ENCODE measurements around the gene TNS1.
"Not testable (repeated sequence)": the region's sequence is repeated elsewhere in the genome, so short reads cannot be mapped to it uniquely, and the experiment has no call there.

Gene TNS1

DNA sequence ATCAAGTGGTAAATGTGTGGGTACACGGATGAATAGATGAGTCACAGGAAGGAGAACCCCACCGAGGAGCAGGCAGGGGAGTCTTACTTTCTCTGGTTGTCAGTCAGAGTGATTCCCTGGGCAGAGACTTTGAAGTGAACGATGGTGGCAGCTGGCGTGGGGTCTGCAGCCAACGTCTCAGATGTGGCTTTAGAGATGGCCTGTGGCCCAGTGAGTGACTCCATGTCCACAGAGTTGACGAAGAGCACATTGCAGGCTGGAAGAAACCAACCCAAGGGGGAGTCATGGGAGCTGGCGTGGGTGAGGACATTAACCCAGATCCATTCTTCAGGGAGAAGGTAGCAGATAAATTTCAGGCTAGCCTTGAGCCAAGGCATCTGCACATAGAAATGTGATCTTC, 193.1 kb downstream of the TNS1 start:
- no peak for DNase-seq (ENCODE audit: low read depth)

DNA sequence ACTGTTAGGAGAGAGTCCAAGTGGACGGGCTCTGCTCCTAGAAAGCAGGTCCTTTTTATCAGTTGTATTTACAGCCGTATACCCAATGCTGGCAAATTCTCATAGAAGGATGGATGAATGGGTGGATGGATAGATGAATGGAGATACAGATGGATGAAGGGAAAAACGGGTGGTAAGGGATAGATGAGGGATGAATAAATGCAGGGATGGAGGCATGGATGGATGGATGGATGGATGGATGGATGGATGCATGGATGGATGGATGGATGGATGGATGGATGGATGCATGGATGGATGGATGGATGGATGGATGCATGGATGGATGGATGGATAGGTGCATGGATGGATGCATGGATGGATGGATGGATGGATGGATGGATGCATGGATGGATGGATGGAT, 193.8 kb downstream of the TNS1 start:
- not testable (repeated sequence) for DNase-seq (ENCODE audit: low read depth)

DNA sequence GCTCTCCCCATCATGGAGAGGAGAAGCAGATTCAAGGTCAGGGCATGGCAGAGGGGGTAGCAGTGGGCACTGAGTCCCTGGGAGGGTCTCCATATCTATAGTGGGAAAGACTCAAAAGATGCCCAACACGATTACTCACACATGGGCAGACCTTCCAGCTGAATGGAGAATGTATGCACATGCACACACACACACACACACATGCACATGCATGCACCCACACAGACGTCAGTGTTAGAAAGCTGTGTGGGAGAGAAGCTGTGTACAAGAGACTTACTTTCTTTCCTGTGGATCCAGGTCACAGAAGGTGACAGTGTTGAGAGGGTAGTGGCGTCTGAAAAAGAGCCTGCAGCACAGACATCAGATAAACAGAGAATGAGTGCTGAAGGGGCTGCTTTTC, 194.5 kb downstream of the TNS1 start:
- no peak for DNase-seq (ENCODE audit: low read depth)

DNA sequence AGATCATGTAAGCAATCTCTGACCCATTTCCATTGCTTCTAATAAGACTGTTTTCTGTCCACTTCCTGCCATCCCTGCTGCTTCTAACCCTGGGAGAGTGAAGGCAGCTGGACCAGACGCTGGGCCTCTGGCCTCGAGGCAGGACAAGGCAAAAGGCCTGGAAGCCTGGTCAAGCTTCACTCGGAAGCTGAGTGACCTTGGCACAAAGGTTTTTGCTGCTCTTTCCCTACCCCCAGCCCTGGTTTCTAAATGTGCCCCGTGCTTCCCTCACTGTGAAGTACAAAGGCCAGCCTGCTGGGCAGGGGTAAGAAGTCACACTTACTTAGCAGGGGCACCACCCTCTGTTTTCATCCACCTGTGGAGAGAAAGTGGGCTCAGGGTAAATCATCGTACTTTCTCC, 195.0 kb downstream of the TNS1 start:
- DNase-seq (ENCODE audit: low read depth) = no peak

DNA sequence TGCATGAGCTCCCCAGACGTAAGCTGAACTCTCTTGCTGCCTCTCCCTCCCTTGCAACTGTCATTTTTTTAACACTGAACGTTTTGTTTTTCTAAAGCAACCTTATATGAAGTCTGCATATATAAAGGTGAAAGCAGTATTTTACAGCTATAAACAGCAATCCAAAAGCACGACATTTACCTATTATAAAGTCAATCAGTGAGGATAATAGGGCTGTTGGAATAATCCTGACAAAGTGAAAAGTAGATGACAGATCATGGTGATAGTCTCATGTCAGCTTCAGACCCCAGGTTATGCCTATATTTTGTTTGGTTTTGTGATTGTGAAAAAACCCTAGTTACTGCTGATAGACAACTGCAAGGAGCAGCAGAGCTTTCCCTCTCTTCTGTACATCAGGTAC, 195.8 kb downstream of the TNS1 start:
- DNase-seq (ENCODE audit: low read depth) = no peak

DNA sequence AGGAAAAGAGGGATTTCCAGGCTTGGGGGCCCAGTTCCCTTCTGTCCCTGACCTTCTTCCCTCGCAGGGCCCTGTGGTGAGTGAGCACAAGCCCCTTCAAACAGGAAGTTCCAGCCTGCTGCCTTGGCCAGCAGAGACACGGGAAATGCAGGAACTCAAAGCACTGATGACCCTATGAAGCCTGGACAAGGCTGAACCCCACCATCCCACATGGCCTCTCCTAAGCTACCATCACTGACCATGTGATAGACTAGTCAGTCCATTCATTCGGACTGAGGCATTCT, 196.4 kb downstream of the TNS1 start:
- no peak for DNase-seq (ENCODE audit: low read depth)

DNA sequence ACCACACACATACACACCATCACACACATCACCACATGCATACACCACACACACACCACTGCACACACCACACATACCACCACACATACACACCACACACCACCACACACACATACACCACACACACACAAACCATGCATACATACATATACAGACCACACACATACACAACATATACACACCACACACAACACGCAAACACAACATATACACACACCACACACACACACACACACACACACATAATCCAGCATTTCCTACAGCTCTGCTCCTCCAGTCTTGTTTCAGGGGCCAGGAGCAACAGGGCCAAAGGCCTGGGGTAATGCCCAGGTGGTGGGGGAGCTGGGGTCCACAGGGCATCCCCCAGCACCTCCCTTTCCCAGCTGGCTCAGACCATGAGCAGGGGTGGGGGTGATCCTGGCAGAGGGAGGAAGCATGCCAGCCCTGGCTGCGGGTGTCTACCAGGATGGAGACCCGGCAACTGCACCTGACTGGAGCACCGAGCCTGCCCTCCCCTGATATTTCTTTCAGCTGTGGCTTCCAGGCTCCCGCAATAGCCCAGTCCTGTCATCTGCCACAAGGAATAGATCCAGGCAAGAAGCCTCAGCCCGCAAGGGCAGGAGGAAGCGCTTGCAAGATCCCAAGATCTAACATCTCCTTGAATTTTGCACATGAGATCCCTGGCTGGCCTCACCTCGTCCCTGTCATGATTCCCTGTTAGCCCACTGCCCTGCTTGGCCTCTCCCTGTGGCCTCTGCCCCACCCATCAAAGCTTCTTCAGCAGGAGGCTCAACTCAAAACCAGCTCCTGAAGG, 196.9 kb downstream of the TNS1 start:
- no peak for DNase-seq (ENCODE audit: low read depth)

DNA sequence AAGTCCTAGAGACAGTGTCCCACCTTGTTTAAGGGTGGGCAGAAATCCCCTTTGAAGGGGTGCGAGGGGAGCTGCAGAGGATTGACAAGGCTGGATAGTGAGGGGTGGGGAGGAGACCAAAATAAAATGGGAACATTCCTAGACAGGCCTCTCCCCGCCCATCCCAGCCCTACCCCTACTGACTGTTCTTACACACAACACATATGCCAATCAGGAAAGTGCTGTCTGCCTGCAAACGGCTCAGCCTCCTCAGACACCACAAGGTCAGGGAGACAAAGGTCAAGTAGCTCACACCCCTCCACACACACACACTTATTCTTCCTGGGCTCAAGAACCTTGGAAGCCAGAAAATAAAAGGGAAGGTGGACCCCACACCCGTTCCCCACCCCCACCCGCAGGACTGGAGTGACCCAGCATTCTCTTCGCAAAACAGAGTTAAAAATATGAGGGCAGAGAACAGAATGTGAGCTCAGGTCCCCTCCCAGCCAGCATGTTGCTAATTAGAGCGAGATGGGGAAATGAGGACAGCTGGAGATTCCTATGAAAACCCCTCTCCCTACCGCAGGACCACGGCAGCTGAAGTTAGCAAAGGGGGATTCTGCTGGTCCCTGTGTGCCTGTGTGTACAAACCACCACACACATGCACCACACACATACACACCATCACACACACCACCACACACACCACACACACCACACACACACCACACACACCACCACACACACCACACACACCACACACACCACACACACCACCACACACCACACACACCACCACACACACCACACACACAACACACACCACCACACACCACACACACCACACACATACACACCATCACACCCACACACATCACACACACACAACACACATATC, 197.8 kb downstream of the TNS1 start:
- DNase-seq (ENCODE audit: low read depth) = peak; percentile 27

DNA sequence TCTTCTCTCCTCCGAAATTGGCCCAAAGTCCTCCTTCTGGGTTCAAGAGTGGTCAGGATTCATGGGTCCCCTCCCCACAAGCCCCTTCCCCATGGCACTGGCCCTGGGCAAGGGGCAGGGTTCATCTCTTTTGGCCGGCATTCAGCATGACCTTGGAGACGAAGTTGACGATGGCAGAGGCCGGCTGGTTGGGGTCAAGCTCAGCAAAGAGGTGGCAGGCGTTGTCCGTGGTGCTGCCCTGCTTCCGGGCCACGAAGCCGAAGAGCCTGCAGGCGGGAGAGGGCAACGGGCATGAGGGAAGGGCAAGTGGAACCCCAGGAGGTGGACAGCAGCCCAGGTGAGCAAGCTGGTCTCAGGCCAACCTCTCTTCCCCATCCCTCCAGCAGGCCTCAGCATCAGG, 198.5 kb downstream of the TNS1 start:
- no peak for DNase-seq (ENCODE audit: low read depth)

DNA sequence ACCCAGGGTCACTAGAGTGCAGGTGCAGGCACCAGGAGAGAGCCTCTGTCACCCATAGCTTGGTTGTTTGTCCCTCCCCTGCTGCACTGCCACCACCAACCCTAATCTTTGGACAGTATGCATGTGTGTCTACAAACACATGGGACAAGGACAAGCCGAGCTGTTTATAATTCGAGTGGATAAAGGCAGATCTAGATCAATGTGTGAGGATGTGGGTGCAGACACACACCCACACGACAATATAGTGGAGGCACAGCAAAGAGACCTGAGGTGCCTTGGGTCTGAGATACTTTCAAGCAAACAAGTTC, 199.2 kb downstream of the TNS1 start:
- no peak for DNase-seq (ENCODE audit: low read depth)

DNA sequence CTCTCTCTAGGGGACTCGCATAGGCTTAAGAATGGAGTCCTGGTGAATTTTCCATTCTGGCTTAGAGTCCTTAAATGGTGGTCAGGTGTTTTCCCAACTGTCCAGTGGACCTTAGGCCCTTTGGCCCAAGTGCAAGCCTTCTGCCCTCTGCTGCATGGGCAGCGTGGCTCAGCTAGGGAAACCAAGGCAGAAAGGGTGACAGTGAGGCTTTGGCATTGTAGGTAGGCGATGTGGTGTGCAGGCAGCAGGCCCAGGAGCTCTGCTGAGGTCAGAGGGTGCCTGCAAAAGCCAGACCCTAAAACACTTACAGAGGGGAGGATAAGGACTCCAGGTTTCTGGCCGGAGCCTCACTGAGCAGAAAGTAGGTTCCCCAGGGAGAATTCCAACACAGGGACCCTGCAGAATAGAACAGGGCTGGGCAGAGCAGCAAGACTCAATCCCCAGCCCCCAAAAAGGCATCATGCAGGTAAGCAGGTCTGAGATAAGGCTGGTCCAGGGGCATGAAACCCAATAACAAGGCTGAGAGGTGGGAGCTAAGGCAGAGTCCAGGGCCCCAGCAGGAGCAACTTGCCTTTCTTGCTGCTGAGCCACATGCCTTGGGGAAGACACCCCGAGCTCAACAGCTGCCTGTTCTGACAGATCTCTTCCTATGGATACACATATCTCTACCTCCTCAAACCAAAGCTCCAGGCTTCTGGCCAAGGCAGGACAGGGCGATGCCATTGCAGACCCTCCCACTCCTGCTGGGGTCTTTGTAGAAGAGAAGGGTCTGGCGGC, 199.7 kb downstream of the TNS1 start:
- no peak for DNase-seq (ENCODE audit: low read depth)

DNA sequence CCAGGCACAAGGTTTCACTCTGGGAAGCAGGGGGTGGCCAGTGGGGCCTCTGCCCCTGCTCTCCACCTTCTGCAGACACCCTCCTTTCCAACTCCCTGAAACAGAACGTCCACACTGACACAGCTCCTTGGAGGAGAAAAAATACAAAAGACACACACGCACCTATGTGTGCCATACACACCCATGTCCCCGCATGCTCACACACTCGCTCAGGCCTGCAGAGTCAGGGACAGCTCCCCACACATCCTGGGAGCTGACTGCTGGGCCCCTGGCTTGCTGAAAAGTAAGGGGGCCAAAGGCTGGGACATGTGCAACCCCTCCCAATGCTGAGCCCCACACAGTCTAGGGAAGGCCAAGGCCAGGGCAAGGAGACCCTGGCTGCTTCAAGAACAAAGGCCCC, 200.5 kb downstream of the TNS1 start:
- DNase-seq (ENCODE audit: low read depth) = no peak

DNA sequence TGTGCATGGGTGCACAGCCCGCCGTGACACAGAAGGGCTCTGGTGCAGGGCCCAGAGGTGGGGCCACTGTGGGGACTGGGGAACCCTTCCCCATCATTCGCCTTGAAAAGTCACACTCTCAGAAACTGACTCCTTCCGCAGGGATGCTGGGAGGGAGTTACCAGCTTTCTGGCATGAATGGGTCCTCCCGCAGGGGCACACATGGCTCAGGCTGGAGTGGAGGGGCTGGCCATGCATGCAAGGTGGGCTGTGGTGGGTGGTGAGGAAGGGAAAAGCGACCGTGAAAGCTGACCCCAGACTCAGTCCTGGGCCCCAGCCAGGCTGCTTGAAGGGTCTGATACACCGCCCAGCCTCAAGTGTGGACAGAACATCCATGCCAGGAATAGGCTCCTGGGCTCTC, 201.1 kb downstream of the TNS1 start:
- DNase-seq (ENCODE audit: low read depth) = no peak

DNA sequence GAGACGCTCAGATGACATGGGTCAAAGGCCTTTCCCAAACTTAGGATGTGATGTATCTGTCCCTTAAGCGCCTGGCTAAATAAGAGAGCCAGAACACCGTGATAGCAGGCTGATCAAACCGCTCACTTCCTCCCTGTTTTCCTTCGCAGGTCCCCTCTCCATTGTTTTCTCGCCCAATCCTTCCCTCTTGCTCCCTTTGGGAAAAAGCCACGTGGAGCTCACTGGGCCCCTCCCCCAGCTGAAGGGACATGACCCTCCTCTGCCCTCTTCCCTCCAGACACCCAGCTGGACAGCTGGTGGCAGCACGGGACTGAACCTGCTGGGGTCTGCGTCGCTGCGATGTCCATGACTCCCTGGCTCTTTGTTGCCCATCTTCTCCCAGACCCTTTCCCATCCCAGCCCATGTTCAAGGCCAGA, 201.7 kb downstream of the TNS1 start:
- no peak for DNase-seq (ENCODE audit: low read depth)

DNA sequence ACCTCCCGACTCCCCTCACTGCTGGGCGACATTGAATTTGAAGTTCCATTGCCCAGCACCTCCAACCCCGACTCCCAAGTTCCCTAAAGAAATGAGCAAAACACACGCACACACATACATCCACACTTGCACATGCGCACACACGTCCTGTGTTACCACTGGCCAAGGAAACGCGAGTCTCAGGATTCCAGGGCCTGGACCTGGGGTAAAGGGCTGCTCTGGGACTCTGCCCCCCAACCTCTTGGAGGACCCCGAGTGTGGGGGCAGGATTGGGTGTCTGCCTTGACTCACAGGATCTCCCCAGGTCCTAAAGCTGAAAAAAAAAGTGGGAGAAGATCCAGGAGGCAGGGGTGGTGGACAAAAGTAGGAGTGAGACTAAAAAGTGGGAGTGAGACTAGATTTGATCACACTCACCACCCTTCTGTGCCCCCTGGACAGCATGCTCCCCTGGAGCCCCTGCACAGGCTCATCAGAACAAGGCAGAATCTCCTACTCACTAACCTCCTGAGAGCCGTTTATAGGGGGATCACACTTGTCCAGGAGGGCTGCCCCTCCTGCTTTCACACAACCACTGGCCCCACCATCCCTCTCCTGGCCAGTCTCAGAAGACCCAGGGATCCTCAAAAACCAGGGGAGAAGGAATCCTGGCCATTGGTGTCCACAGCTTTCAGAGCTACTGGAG, 202.2 kb downstream of the TNS1 start:
- no peak for DNase-seq (ENCODE audit: low read depth)

DNA sequence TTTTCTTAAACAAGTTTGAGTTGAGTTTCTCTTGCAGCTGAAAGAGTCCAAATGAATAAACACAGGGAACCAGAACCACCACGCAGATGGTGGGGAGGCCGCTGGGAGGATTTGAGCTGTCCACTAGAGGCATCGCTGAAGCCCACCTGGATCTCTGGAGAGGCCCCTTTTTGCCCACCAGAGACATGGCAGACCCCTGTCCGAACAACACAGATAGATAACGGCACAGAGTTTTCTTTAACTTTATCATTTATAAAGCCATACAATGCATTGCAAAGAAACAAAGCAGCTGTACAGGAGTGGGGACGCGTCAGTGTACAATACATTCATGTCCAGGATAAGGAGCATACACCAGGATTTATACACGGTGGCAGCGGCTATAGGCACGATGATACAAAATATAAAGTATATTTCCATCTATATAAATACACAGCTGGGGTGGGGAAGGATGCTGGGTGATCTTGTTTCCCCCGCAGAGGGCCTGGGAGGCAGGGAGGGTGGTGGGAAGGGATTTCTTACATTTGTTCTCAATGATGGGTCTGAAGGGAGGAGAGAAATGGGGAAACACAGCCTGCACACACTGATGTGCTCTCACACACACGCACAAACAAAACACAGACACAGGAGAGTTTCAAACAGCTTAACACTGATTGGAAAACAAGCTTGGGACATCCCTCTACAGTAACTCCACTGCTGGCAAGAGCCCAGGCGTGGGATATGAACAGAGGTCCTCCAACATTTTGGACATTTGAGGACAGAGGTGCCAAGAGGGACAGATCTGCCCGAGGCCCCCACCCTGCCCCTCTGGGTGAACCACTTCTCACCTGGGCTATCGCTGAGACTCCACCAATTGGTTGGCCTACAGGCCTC, 203.0 kb downstream of the TNS1 start:
- no peak for DNase-seq (ENCODE audit: low read depth)

DNA sequence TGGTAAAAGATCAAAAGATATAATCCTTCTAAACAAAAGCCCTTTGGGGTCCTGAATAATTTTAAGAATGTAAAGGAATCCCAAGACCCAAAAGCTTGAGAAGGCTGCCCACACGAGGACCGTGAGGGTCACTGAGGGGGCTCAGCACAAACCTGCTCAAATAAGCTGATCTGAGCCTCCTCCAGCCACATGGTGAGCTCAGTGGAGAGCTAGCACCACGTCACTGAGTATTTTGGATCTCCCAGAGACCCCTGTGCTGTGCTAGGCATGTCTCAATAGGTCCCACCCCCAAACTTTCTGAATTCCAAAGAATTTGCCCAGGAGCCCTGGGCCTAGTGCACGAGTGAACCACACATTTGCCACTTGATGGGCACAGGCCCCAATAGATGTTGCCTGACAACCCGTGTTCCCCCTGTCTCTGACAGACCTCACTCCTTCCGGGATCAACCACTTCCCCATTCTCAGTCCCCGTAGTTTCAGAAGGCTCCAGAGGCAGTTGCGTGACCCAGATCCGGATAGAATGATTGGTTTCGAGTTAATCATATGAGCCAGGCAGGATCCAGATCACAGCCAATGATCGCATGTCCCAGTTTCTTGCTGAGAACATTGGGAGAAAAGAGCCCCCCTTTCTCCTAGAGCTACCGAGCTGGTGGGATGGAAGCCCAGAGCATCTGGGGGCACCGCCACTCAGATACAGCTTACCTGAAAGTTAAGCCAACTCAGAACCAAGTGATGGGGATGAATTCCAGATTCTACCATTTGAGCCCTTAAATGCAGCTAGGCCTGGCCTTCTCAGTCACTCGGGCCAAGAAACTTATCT, 203.8 kb downstream of the TNS1 start:
- DNase-seq (ENCODE audit: low read depth) = no peak

DNA sequence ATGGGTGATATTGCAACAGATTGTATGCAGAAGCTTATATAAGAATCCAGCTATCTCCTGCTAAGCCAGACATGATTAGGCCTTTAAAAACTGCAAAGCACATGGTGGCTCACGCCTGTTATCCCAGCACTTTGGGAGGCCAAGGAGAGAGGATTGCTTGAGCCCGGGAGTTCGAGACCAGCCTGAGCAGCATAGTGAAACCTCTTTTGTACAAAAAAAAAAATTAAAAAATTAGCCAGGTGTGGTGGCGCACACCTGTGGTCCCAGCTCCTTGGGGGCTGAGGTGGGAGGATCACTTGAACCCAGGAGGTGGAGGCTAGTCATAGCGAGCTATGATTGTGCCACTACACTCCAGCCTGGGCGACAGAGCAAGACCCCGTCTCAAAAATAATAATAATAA, 204.6 kb downstream of the TNS1 start:
- no peak for DNase-seq (ENCODE audit: low read depth)

DNA sequence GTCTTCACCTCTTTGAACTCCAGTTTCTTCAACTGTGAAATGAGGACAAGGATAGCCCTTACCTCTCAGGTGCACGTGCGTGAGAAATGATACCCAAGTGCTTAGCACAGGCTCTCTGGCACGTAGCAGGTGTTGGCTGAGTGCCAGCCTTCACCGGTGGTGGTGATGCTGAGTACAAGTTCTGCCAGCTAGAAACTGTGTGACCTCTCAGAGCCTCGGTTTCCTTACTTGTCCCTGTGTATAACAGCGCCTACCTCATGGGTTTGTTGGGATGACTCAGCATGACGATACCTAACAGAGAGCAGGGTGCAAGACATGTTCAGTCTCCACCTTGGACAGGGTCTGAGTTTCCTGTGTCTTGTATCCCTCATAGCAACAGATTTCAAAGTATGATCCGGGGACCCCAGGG, 205.1 kb downstream of the TNS1 start:
- DNase-seq (ENCODE audit: low read depth) = no peak

DNA sequence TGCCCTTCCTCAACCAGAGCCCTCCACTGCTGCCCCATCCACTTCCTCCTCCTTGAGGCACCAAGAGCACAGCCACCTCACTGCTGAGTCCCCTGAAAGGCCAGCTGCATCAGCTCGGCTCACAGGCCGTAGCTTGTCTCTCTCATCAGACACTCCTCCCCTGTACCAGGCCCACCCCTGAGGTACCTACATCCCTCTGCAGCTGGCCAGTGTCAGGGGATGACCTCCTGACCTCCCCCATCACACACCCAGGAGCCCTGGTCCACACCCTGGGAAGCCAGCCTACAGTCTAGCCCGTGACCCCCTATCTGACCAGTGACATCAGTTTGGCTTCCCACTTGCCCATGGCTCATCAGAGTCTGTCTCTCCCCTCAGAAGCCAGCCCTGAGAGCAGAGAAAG, 205.6 kb downstream of the TNS1 start:
- DNase-seq (ENCODE audit: low read depth) = no peak

All from iris pigment epithelial cell (primary cell).